UCSD-AML1 (cell line): Measurements from ENCODE around the gene AMIGO1.

Experiments used
- DNase-seq: peaks from one replicate; lab custom pipeline; 2025; ENCODE audit not compliant: unreplicated experiment; lab: John Stamatoyannopoulos, UW

AMIGO1 gene

GRCh38 chr1:109534307-109534858 is 24.9 kb upstream of the AMIGO1 start:
- DNase-seq, result no peak

GRCh38 chr1:109532365-109533136 is 23.0 kb upstream of the AMIGO1 start:
- DNase-seq, result peak; percentile 83

GRCh38 chr1:109531826-109532364 is 22.4 kb upstream of the AMIGO1 start:
- DNase-seq, result no peak

DNA sequence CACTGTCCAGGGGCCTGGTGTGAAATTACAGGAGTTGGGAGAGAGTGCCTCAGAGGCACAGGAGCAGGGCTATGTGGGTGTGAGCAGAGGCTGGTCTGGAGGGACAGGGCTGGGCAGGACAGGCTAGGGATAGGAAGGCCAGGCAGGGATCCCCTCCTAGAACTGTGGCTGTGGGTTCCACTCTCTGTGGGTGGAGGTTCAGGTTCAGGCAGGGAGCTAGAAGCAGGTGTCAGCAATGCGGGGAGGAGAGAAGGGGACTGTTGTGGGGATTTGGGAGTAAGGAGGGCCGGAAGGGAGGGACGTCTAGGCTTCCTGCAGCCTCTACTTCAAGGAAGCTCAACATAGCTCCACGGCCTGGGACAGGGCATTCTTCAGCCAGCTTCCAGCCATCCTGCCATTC is 21.9 kb upstream of the AMIGO1 start:
- DNase-seq, result no peak

GRCh38 chr1:109530457-109531087 is 21.0 kb upstream of the AMIGO1 start:
- DNase-seq, result no peak

GRCh38 chr1:109529881-109530456 is 20.4 kb upstream of the AMIGO1 start:
- no peak for DNase-seq

GRCh38 chr1:109528712-109529111 is 19.2 kb upstream of the AMIGO1 start:
- no peak for DNase-seq

DNA sequence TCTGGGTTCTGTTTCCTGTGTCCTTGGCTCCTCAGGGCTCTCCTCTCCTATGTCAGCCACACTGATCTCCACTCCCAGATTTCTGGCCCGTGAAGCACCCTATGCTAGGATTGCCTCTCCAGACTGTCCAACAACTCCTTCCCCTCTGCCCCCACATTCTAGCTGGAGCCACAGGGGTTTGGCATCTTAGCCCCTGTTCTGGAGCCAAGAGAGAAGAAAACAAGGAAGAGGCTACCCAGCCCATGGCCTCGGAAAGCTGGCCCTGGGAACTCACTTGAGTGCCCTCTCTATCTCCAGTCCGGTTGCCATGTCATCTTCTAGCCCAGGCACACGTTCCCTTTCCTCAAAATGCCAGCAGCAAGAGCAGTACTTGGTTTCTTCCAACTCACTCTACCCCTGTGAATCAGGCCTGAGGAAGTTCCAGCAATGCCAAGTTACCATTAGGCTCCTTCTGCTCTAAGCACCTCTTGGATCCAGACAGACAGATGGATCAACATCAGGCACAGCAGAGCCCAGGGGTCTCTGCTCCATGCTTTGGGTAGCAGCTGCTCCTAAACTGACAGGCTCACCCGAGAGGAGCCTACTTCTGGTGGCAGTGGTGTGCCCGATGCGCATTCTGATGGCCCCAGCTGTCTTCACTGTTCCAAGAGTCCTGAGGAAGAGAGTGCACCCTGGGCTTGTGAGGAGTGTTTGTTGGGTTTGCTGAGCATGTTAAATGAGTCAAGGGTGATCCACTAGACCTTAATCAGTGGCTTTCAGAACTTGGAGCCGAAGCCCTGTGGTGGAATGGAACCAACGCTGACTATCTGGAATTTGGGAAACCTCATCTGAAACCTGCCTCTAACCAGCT is 18.5 kb upstream of the AMIGO1 start:
- no peak for DNase-seq

GRCh38 chr1:109527098-109527811 is 17.7 kb upstream of the AMIGO1 start:
- no peak for DNase-seq

DNA sequence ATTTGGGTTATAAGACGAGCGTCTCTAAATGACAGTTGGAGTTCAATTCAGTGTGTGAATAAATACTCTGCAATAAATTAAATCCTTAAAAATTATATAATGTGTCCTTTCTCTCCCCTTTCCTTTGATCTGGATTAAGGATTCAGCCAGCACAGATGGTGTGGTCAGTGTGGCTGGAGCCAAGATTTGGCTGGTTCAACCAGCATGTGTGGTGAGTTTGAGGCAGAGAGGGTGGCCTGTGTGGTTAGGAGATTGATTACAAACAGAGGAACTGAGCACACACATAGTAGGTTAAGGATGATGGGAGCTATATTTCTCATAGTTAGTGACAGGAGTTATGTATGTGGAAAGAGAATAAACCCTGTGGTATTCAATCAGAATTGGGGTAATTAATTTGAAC is 14.2 kb upstream of the AMIGO1 start:
- DNase-seq, result no peak

- no peak for DNase-seq
Observed at GRCh38 chr1:109522026-109522425, 12.5 kb upstream of the AMIGO1 start.

DNA sequence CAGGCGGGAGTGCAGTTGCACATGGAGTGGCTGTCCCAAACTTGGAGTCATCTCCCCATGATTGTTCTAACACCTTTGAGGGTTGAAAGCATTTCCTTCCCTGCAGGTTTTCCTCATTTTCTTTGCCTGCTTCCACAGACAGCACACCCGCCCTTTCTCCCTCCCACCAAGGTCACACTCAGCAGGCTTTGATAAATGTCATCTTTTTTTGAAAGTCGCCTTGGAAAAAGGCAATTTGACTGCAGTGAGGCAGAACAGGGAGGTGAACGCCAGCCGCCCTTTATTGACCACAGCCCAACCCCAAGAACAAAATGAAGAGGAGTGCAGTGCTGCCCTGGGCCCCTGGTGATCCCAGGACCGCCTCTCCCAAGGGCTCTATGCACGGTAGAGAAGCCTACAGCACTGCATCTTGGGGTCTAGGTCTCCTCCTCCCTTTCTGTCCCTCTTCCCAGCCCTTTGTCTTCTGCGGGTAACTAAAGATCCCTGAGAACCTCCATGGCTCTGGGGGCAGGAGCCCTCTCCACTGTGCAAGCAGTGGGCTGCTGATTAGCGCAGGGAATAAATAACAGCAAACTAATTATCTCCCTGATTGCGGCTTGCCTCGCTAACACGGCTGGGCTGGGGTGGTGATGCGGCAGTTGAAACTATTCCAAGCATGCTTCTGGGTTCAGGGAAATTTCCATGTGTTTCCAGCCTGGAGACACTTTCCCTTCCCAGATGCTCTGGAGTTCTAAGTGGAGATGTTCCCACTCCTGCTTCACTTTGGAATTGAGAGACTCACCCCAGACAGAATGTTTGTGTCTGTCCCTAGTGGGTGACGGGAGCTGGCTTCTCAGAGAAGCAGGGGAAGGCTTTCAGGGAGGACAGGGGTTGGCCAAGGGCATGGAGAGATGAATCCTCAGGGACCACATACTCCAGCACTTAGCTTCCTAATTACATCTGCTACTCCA is 11.8 kb upstream of the AMIGO1 start:
- no peak for DNase-seq

- no peak for DNase-seq
Observed at GRCh38 chr1:109517337-109517736, 7.8 kb upstream of the AMIGO1 start.

- no peak for DNase-seq
Observed at GRCh38 chr1:109516872-109517271, 7.3 kb upstream of the AMIGO1 start.

- DNase-seq, result no peak
Observed at GRCh38 chr1:109514846-109515245, 5.3 kb upstream of the AMIGO1 start.

GRCh38 chr1:109513110-109513710 is 3.7 kb upstream of the AMIGO1 start:
- DNase-seq, result no peak

DNA sequence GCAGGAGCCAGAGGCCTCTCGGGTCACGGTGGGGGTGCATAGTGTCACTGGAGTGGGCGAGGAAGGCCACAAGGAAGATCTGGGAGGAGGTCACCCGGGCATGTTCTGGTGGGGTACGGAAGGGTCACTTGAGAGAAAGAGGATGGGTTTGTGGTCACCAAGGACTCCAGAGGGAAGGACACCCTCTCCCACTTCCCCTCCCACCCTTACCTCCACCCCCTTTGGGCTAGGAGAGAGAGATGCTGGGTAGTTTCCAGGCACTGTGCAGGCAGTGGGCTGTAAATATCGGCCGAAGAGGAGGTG is 703 bp downstream of the AMIGO1 start:
- DNase-seq, result no peak

DNA sequence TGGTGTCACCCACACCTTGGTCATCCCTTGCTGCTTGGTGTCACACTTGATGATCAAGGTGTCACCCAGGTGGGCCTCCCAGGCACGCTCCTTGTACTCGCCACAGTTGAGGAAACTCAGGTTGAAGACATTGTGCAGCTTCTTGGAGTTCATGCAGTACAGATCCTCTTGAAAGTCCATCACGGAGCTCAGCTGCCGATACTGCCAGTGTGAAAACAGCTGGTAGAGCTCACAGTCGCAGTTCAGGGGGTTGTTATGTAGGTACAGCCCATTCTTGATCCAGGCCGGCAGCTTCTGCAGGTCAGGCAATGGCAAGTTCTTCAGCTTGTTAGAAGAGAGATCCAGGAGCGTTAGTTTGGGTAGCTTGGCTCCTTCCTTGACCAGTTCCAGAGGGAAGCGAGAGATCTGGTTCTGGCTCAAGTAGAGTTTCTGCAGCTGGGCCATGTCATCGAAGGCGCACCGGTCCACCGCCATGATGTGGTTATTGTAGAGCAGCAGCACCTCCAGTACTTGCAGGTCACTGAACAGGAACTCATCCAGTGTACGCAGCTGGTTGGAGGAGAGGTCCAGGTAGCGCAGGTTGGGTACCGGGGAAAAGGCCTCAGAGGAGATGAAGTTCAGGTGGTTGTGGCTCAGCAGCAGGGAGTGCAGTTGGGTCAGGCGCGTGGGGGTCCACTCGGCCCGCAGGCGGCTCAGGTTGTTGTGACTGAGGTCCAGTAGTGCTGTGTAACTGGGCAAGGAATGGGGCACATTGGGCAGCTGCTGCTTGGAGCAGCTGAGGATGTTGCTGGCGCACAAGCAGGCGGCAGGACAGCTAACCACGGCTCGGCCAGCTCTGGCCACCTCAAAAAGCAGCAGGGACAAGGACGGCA is 1.3 kb downstream of the AMIGO1 start:
- DNase-seq, result no peak
